Measurements from ENCODE around the gene PIWIL1.

The PIWIL1 gene

GRCh38 chr12:130316251-130316650, 21.4 kb upstream of the PIWIL1 start:
- in situ Hi-C loops (cut with MboI; ENCODE audit: low pct_unique_long_range_greater_than_20kb, low sequenced_read_pairs, unreplicated experiment), result no loop called here
- no peak for TF ChIP-seq CTCF (IDR thresholded peaks at IDR 0.05; ENCODE audit: extremely low read depth, insufficient read depth, missing control alignments)
- DNase-seq (ENCODE audit: low spot score), result no peak

GRCh38 chr12:130320536-130320935, 17.2 kb upstream of the PIWIL1 start:
- in situ Hi-C loops (cut with MboI; ENCODE audit: low pct_unique_long_range_greater_than_20kb, low sequenced_read_pairs, unreplicated experiment), result no loop called here
- TF ChIP-seq CTCF (IDR thresholded peaks at IDR 0.05; ENCODE audit: extremely low read depth, insufficient read depth, missing control alignments), result no peak
- no peak for DNase-seq (ENCODE audit: low spot score)

GRCh38 chr12:130322263-130322662, 15.4 kb upstream of the PIWIL1 start:
- no peak for TF ChIP-seq CTCF (IDR thresholded peaks at IDR 0.05; ENCODE audit: extremely low read depth, insufficient read depth, missing control alignments)
- DNase-seq (ENCODE audit: low spot score), result no peak
- in situ Hi-C loops (cut with MboI; ENCODE audit: low pct_unique_long_range_greater_than_20kb, low sequenced_read_pairs, unreplicated experiment), result no loop called here

GRCh38 chr12:130330685-130331084, 7.0 kb upstream of the PIWIL1 start:
- TF ChIP-seq CTCF (IDR thresholded peaks at IDR 0.05; ENCODE audit: extremely low read depth, insufficient read depth, missing control alignments), result no peak
- DNase-seq (ENCODE audit: low spot score), result no peak
- in situ Hi-C loops (cut with MboI; ENCODE audit: low pct_unique_long_range_greater_than_20kb, low sequenced_read_pairs, unreplicated experiment), result loop anchor here (25.0 kb wide), 1 partner anchor 293 kb away; no protein-coding TSS in a partner anchor

- in situ Hi-C loops (cut with MboI; ENCODE audit: low pct_unique_long_range_greater_than_20kb, low sequenced_read_pairs, unreplicated experiment), result loop anchor here (25.0 kb wide), 1 partner anchor 294 kb away; no protein-coding TSS in a partner anchor
- no peak for TF ChIP-seq CTCF (IDR thresholded peaks at IDR 0.05; ENCODE audit: extremely low read depth, insufficient read depth, missing control alignments)
- no peak for DNase-seq (ENCODE audit: low spot score)
These were observed 6.5 kb upstream of the PIWIL1 start for GRCh38 chr12:130331146-130331545.

GRCh38 chr12:130333341-130333740, 4.3 kb upstream of the PIWIL1 start:
- DNase-seq (ENCODE audit: low spot score), result no peak
- TF ChIP-seq CTCF (IDR thresholded peaks at IDR 0.05; ENCODE audit: extremely low read depth, insufficient read depth, missing control alignments), result no peak
- in situ Hi-C loops (cut with MboI; ENCODE audit: low pct_unique_long_range_greater_than_20kb, low sequenced_read_pairs, unreplicated experiment), result loop anchor here (25.0 kb wide), 1 partner anchor 296 kb away; no protein-coding TSS in a partner anchor

- in situ Hi-C loops (cut with MboI; ENCODE audit: low pct_unique_long_range_greater_than_20kb, low sequenced_read_pairs, unreplicated experiment), result loop anchor here (25.0 kb wide), 1 partner anchor 297 kb away; no protein-coding TSS in a partner anchor
- TF ChIP-seq CTCF (IDR thresholded peaks at IDR 0.05; ENCODE audit: extremely low read depth, insufficient read depth, missing control alignments), result no peak
- DNase-seq (ENCODE audit: low spot score), result no peak
These were observed 3.3 kb upstream of the PIWIL1 start for GRCh38 chr12:130334399-130334798.

All from GM13977 (cell line).